Trophoblast cell (in vitro differentiated cells and primary cell): ENCODE data around the gene PROS1.
"Not testable (repeated sequence)": the region's sequence is repeated elsewhere in the genome, so short reads cannot be mapped to it uniquely, and the experiment has no call there.

Experiments used
- DNase-seq, 2 donors: peaks; one replicate each; pipeline ENCODE4 v3.0.0-alpha.2; 2016
- H2AFZ ChIP-seq: 2 replicates; pipeline ENCODE4 v1.6.1; 2013; ENCODE audit warnings: low read length, moderate library complexity, mild to moderate bottlenecking; ENCODE audit not compliant: insufficient read depth, poor library complexity
- H2AK5ac ChIP-seq: 2 replicates; pipeline ENCODE4 v1.6.1; 2013; ENCODE audit warnings: mild to moderate bottlenecking, low read length
- H2BK120ac ChIP-seq: 2 replicates; pipeline ENCODE4 v1.6.1; 2013; ENCODE audit warnings: low read length, mild to moderate bottlenecking, moderate library complexity; ENCODE audit not compliant: insufficient read depth, poor library complexity
- H2BK12ac ChIP-seq: 2 replicates; pipeline ENCODE4 v1.6.1; 2013; ENCODE audit warnings: mild to moderate bottlenecking, low read length, moderate library complexity
- H2BK5ac ChIP-seq: 2 replicates; pipeline ENCODE4 v1.6.1; 2013; ENCODE audit warnings: low read length, low read depth, moderate library complexity, mild to moderate bottlenecking; ENCODE audit not compliant: poor library complexity
- H3K14ac ChIP-seq: 2 replicates; pipeline ENCODE4 v1.6.1; 2013; ENCODE audit warnings: mild to moderate bottlenecking, low read length
- H3K18ac ChIP-seq: 2 replicates; pipeline ENCODE4 v1.6.1; 2013; ENCODE audit warnings: mild to moderate bottlenecking, low read length
- H3K23ac ChIP-seq: 2 replicates; pipeline ENCODE4 v1.6.1; 2013; ENCODE audit warnings: low read length
- H3K27ac ChIP-seq: 2 replicates; pipeline ENCODE4 v1.5.1; 2013; ENCODE audit warnings: low read depth, mild to moderate bottlenecking, inconsistent platforms, low read length, moderate library complexity
- H3K27me3 ChIP-seq: 2 replicates; pipeline ENCODE4 v1.6.1; 2013; ENCODE audit warnings: inconsistent platforms, mild to moderate bottlenecking, low read length, moderate library complexity; ENCODE audit not compliant: insufficient read depth
- H3K36me3 ChIP-seq, 2 experiments: 1 replicate in 1 of 2; 2 replicates in 1 of 2; pipeline ENCODE4 v1.6.1; 2013; ENCODE audit warnings: low read length in 2 of 2, mild to moderate bottlenecking in 2 of 2, moderate library complexity in 1 of 2; ENCODE audit not compliant: insufficient read depth in 2 of 2, control insufficient read depth in 1 of 2
- H3K4ac ChIP-seq: 2 replicates; pipeline ENCODE4 v1.6.1; 2013; ENCODE audit warnings: low read depth, mild to moderate bottlenecking, low read length, moderate library complexity
- H3K4me1 ChIP-seq, 2 experiments: 1 replicate in 1 of 2; 2 replicates in 1 of 2; pipeline ENCODE4 v1.6.1; 2013; ENCODE audit warnings: low read length in 2 of 2, mild to moderate bottlenecking in 2 of 2, moderate library complexity in 1 of 2; ENCODE audit not compliant: insufficient read depth in 2 of 2, control insufficient read depth in 1 of 2
- H3K4me2 ChIP-seq: 2 replicates; pipeline ENCODE4 v1.6.1; 2013; ENCODE audit warnings: inconsistent platforms, mild to moderate bottlenecking, low read length, moderate library complexity
- H3K4me3 ChIP-seq: 2 replicates; pipeline ENCODE4 v1.5.1; 2013; ENCODE audit warnings: mild to moderate bottlenecking, low read depth, low read length, inconsistent platforms
- H3K79me1 ChIP-seq: one replicate; pipeline ENCODE4 v1.6.1; 2013; ENCODE audit warnings: low read length
- H3K79me2 ChIP-seq: 2 replicates; pipeline ENCODE4 v1.6.1; 2013; ENCODE audit warnings: low read length, mild to moderate bottlenecking; ENCODE audit not compliant: control insufficient read depth, insufficient read depth, poor library complexity
- H3K9ac ChIP-seq: 2 replicates; pipeline ENCODE4 v1.6.1; 2013; ENCODE audit warnings: mild to moderate bottlenecking, low read length
- H3K9me3 ChIP-seq: 2 replicates; pipeline ENCODE4 v1.6.1; 2013; ENCODE audit warnings: low read depth, mild to moderate bottlenecking, control low read depth, inconsistent platforms, low read length; ENCODE audit not compliant: insufficient read depth
- H4K12ac ChIP-seq: 2 replicates; pipeline ENCODE4 v1.6.1; 2013; ENCODE audit warnings: low read depth, mild to moderate bottlenecking, low read length, moderate library complexity
- H4K8ac ChIP-seq: 2 replicates; pipeline ENCODE4 v1.6.1; 2013; ENCODE audit warnings: low read depth, mild to moderate bottlenecking, low read length, moderate library complexity
- H4K91ac ChIP-seq: one replicate; pipeline ENCODE4 v1.6.1; 2013; ENCODE audit warnings: low read depth, mild to moderate bottlenecking, low read length, moderate library complexity
- WGBS: extraction: QIAGEN DNeasy Blood & Tissue Kit; methylation state at CpG from one replicate; pipeline ENCODE4 v1.1.7; 2013; ENCODE audit warnings: missing lambda C conversion rate; ENCODE audit not compliant: insufficient read length, insufficient coverage; ENCODE audit errors: extremely low coverage; 5-methylcytosine and 5-hydroxymethylcytosine counted together

The PROS1 gene

DNA sequence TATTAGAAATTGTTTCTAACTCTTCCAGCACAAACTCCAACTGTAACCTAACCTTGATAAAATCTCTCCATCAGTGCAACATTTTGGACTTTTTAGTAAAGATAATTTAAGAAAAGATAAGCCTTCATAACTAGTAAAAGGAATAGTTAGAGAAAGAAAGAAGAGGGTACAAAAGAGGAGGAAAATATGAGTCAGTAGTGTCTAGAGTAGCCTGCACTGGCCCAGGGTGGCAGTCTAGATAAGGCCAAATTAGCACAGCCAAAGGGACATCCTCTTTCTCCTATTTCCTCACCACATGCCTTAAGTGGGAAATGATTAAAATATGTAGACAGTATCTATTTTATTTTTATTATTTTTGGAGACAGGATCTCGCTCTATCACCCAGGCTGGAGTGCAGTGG, 3.7 kb downstream of the PROS1 start:
- DNase-seq = no peak
- Histone ChIP-seq H3K36me3 (no peaks in the 10 kb centered on the region), H4K12ac (no peak overlapping the region), H3K18ac (no peak overlapping the region), H3K4me2 (no peak overlapping the region), H3K23ac (no peak overlapping the region), H3K4ac (no peak overlapping the region), H2BK5ac (no peak overlapping the region), H2AK5ac (no peak overlapping the region), H2BK120ac (no peak overlapping the region), H3K79me1 (peaks cover 6% of the 10 kb centered on the region), H4K91ac (no peak overlapping the region), H3K4me1 (no peaks in the 10 kb centered on the region), H3K79me2 (peaks cover 2% of the 10 kb centered on the region), H2BK12ac (no peak overlapping the region), H3K27ac (no peak overlapping the region), H2AFZ (no peak overlapping the region), H4K8ac (no peak overlapping the region), H3K9me3 (no peaks in the 10 kb centered on the region), H3K4me3 (no peak overlapping the region), H3K14ac (no peak overlapping the region), H3K9ac (no peak overlapping the region), H3K27me3 (no peaks in the 10 kb centered on the region)
- no CpG with 5 or more reads among the region's 1 CpG for WGBS

DNA sequence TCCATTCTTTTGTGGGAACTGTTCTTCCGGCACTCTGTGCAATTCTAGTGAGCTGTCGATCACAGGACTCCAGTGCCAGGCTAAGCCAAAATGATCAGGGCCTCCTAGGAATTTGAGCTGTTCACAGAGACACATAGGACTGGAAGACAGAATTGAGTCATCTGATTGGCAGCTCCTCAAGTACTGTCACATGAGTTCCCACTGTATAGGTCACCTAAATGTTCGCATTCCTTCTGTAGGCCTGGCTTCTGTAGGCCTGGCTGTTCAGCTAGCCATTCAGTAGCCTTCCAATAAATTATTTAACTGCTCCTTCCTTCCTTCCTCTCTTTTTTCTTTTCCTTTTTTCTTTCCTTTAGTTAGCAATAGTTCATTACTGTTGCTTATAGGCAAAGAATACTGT, 4.3 kb downstream of the PROS1 start:
- no peaks in the 10 kb centered on the region for H3K36me3 ChIP-seq

DNA sequence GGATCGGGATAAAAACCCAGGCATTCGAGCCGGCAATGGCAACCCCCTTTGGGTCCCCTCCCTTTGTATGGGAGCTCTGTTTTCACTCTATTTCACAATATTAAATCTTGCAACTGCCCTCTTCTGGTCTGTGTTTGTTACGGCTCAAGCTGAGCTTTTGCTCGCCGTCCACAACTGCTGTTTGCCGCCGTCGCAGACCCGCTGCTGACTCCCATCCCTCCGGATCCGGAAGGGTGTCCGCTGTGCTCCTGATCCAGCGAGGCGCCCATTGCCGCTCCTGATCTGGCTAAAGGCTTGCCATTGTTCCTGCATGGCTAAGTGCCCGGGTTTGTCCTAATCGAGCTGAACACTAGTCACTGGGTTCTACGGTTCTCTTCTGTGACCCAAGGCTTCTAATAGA, 8.6 kb downstream of the PROS1 start:
- not testable (repeated sequence) for H3K27ac ChIP-seq, H3K4ac ChIP-seq, H4K91ac ChIP-seq, H2BK12ac ChIP-seq, H4K8ac ChIP-seq, H3K18ac ChIP-seq, H3K9me3 ChIP-seq, H3K4me3 ChIP-seq, H3K23ac ChIP-seq, H2AK5ac ChIP-seq, H4K12ac ChIP-seq, H3K36me3 ChIP-seq, H3K79me2 ChIP-seq, H3K4me1 ChIP-seq, DNase-seq, H2AFZ ChIP-seq, H3K9ac ChIP-seq, H2BK120ac ChIP-seq, H3K27me3 ChIP-seq, H3K79me1 ChIP-seq, H3K4me2 ChIP-seq, H3K14ac ChIP-seq, H2BK5ac ChIP-seq
- WGBS = no CpG with 5 or more reads among the region's 19 CpGs

More for the DNA sequence above, 4.3 kb downstream of the PROS1 start:
- Histone ChIP-seq H3K14ac (no peak overlapping the region), H3K27me3 (no peaks in the 10 kb centered on the region), H4K8ac (no peak overlapping the region), H3K18ac (no peak overlapping the region), H3K79me2 (peaks cover 2% of the 10 kb centered on the region), H2BK5ac (no peak overlapping the region), H3K9ac (no peak overlapping the region), H3K4me1 (no peaks in the 10 kb centered on the region), H3K79me1 (peaks cover 6% of the 10 kb centered on the region), H2AK5ac (no peak overlapping the region), H3K27ac (no peak overlapping the region), H3K4ac (no peak overlapping the region), H3K4me3 (no peak overlapping the region), H3K23ac (no peak overlapping the region), H2AFZ (no peak overlapping the region), H3K9me3 (no peaks in the 10 kb centered on the region), H2BK120ac (no peak overlapping the region), H2BK12ac (no peak overlapping the region), H4K91ac (no peak overlapping the region), H3K4me2 (no peak overlapping the region), H4K12ac (no peak overlapping the region)
- DNase-seq = peak; percentile 15 to 51
- no CpG with 5 or more reads among the region's 3 CpGs for WGBS

DNA sequence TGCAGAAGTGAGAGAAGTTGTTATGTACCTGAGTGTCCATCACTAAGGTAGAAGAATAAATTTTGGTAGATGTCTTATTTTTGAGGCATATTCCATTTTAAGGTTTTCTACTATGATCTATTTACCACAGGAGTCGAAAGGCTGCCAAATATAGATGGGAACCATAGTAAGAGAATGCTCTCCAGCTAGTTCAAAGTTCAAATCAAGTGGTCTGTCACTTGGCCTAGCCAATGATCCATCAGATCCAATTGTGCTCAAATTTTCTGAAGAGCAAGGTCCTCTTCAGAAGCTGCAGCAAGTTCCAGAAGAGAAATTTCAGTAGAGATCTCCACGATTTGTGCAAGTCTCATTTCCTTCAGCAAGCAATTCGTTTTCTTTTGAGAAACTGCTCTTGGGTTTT, 10.9 kb downstream of the PROS1 start:
- no peak overlapping the region for H4K8ac ChIP-seq
- no peak overlapping the region for H3K18ac ChIP-seq
- no peaks in the 10 kb centered on the region for H3K27me3 ChIP-seq
- no peak overlapping the region for H3K9ac ChIP-seq
- no peaks in the 10 kb centered on the region for H3K79me1 ChIP-seq
- DNase-seq = no peak
- no peak overlapping the region for H2AFZ ChIP-seq
- H3K4me3 ChIP-seq = no peak overlapping the region
- H3K4me2 ChIP-seq = no peak overlapping the region
- H3K27ac ChIP-seq = no peak overlapping the region
- H2AK5ac ChIP-seq = no peak overlapping the region
- H4K12ac ChIP-seq = no peak overlapping the region
- H4K91ac ChIP-seq = no peak overlapping the region
- no peak overlapping the region for H2BK12ac ChIP-seq
- no peak overlapping the region for H2BK5ac ChIP-seq
- no peak overlapping the region for H2BK120ac ChIP-seq
- H3K14ac ChIP-seq = no peak overlapping the region
- no peak overlapping the region for H3K4ac ChIP-seq
- H3K9me3 ChIP-seq = peaks cover 2% of the 10 kb centered on the region
- H3K79me2 ChIP-seq = no peaks in the 10 kb centered on the region
- no peaks in the 10 kb centered on the region for H3K36me3 ChIP-seq
- WGBS = no CpG with 5 or more reads among the region's 3 CpGs
- no peak overlapping the region for H3K23ac ChIP-seq
- H3K4me1 ChIP-seq = no peaks in the 10 kb centered on the region
